ENCODE measurements around the gene LHPP. TPM values are rescaled to one million over a fixed set of nuclear protein-coding genes. Genes with fewer than 3 reads are reported as not detected.

The LHPP gene
- total RNA-seq, 1 donor, result 12.5 TPM

GRCh38 chr10:124505279-124505678 is 43.7 kb downstream of the LHPP start:
- DNase-seq (ENCODE audit: low read depth), result no peak
- TF ChIP-seq CTCF (IDR thresholded peaks at IDR 0.05; ENCODE audit: insufficient read depth, low read depth, low read length), result no peak
- H3K4me3 ChIP-seq (ENCODE audit: low read depth, low read length), result no peak overlapping the region

DNA sequence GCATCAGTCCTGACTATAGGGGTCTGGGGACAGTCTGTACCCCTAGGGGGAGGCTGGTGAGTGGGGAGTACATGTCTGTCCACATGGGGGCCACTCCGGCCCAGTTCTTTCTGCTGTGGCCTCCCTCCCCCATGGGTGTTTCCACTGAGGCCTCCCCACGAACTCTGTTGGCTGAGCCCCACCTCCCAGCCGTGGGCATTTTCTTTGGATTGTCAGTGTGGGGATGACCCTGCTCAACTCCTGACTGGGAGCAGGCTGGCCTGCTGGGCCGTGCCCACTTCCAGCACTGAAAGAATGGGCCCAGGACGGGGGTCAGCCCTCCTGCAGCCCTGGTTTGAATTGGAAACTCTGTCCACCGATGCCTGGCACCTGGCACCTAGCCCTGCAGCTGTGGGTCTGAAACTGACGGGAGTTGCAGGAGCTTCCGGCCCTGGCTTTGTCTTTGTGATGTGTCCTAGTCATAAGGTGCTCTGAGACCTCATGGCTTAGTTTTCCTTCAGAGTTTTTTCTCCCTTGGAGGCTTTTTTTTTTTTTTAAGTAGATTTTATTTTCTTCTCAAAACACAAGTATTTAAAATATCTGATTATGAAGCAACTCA is 46.5 kb downstream of the LHPP start:
- no peak for DNase-seq (ENCODE audit: low read depth)
- H3K4me3 ChIP-seq (ENCODE audit: low read depth, low read length), result no peak overlapping the region
- TF ChIP-seq CTCF (IDR thresholded peaks at IDR 0.05; ENCODE audit: insufficient read depth, low read depth, low read length), result no peak

DNA sequence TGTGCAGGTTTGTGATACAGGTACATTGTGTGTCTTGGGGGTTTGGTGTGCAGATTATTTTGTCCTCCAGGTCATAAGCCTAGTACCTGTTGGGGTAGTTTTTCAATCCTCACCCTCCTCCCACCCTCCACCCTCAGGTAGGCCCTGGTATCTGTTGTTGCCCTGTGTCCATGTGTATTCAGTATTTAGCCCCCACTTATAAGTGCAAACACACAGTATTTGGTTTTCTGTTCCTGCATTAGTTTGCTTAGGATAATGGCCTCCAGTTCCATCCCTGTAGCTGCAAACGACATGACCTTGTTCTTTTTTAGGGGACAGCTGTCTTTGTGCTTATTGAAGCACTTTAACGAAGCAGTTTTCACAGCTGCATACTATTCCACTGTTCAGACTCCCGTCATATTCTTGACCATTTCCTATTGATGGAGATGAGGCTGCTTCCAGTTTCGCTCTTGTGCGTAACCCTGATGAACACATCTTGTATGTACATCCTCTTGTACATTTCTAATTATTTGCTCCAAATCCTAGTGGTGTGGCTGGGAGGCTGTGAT is 47.4 kb downstream of the LHPP start:
- TF ChIP-seq CTCF (IDR thresholded peaks at IDR 0.05; ENCODE audit: insufficient read depth, low read depth, low read length), result no peak
- H3K4me3 ChIP-seq (ENCODE audit: low read depth, low read length), result no peak overlapping the region
- no peak for DNase-seq (ENCODE audit: low read depth)

- no peak overlapping the region for H3K4me3 ChIP-seq (ENCODE audit: low read depth, low read length)
- no peak for TF ChIP-seq CTCF (IDR thresholded peaks at IDR 0.05; ENCODE audit: insufficient read depth, low read depth, low read length)
- DNase-seq (ENCODE audit: low read depth), result no peak
These were observed 48.4 kb downstream of the LHPP start for GRCh38 chr10:124509880-124510632.

- TF ChIP-seq CTCF (IDR thresholded peaks at IDR 0.05; ENCODE audit: insufficient read depth, low read depth, low read length), result no peak
- no peak overlapping the region for H3K4me3 ChIP-seq (ENCODE audit: low read depth, low read length)
- no peak for DNase-seq (ENCODE audit: low read depth)
These were observed 49.1 kb downstream of the LHPP start for GRCh38 chr10:124510759-124511158.

- TF ChIP-seq CTCF (IDR thresholded peaks at IDR 0.05; ENCODE audit: insufficient read depth, low read depth, low read length), result no peak
- no peak for DNase-seq (ENCODE audit: low read depth)
- no peak overlapping the region for H3K4me3 ChIP-seq (ENCODE audit: low read depth, low read length)
These were observed 49.8 kb downstream of the LHPP start for GRCh38 chr10:124511205-124512039.

Measured in fibroblast of villous mesenchyme (primary cell).